Head of caudate nucleus (tissue), 42 donors: ENCODE data around the gene TOR2A.

Experiments used
- DNase-seq, 42 donors: peaks; one replicate each; pipeline versions ENCODE4 v3.0.0 to v3.0.0-alpha.2; 2020 to 2021; ENCODE audit warnings: mixed read lengths in 7 of 42
- intact Hi-C: fragments of 100-400 bp; cut with DNase I; formaldehyde crosslinking; loops from one replicate; pipeline ENCODE4 v1.15.0; 2022

The TOR2A gene

GRCh38 chr9:127751269-127752054 is 16.4 kb upstream of the TOR2A start:
- DNase-seq = no peak
- intact Hi-C loops = no loop called here

GRCh38 chr9:127749090-127749787 is 14.1 kb upstream of the TOR2A start:
- no peak for DNase-seq
- intact Hi-C loops = no loop called here

- DNase-seq = no peak
- intact Hi-C loops = no loop called here
Observed at GRCh38 chr9:127746959-127747569, 12.0 kb upstream of the TOR2A start.

- intact Hi-C loops = no loop called here
- DNase-seq = no peak
Observed at GRCh38 chr9:127744398-127745110, 9.5 kb upstream of the TOR2A start.

GRCh38 chr9:127742435-127743088 is 7.5 kb upstream of the TOR2A start:
- DNase-seq = peak in 25 of 42 donors; percentile 13 to 75 (median 44)

GRCh38 chr9:127741831-127742434 is 6.8 kb upstream of the TOR2A start:
- intact Hi-C loops = no loop called here
- DNase-seq = peak; percentile 57 to 94 (median 86)

More at GRCh38 chr9:127742435-127743088, 7.5 kb upstream of the TOR2A start:
- intact Hi-C loops = no loop called here

- DNase-seq = no peak
- intact Hi-C loops = loop anchor here (5.0 to 10.0 kb wide), 3 partner anchors 135 to 235 kb away; partner anchors contain the start of genes AK1 and ST6GALNAC4
Observed at GRCh38 chr9:127739614-127740330, 4.7 kb upstream of the TOR2A start.

- intact Hi-C loops = loop anchor here (5.0 to 10.0 kb wide), 3 partner anchors 136 to 234 kb away; partner anchors contain the start of genes AK1 and ST6GALNAC4
- DNase-seq = no peak
Observed at GRCh38 chr9:127738666-127739065, 3.6 kb upstream of the TOR2A start.

- intact Hi-C loops = loop anchor here (2.0 to 10.0 kb wide), 4 partner anchors 51 to 231 kb away; partner anchors contain the start of genes AK1, CDK9 and ST6GALNAC4
- no peak for DNase-seq
Observed at GRCh38 chr9:127735530-127736185, 564 bp upstream of the TOR2A start.

GRCh38 chr9:127734247-127734746 is 797 bp downstream of the TOR2A start:
- peak in 18 of 42 donors; percentile 7 to 54 (median 34) for DNase-seq
- intact Hi-C loops = loop anchor here (2.0 to 10.0 kb wide), 4 partner anchors 53 to 229 kb away; partner anchors contain the start of genes AK1 and CDK9

- intact Hi-C loops = loop anchor here (2.0 to 10.0 kb wide), 4 partner anchors 53 to 229 kb away; partner anchors contain the start of genes AK1 and CDK9
- no peak for DNase-seq
Observed at GRCh38 chr9:127733614-127734013, 1.5 kb downstream of the TOR2A start.

GRCh38 chr9:127732444-127732843 is 2.6 kb downstream of the TOR2A start:
- no peak for DNase-seq

GRCh38 chr9:127731938-127732337 is 3.2 kb downstream of the TOR2A start:
- intact Hi-C loops = loop anchor here (5.0 to 10.0 kb wide), 3 partner anchors 140 to 227 kb away; partner anchors contain the start of gene AK1

More at GRCh38 chr9:127732444-127732843, 2.6 kb downstream of the TOR2A start:
- intact Hi-C loops = loop anchor here (5.0 to 10.0 kb wide), 3 partner anchors 140 to 228 kb away; partner anchors contain the start of gene AK1

GRCh38 chr9:127730799-127731410 is 4.2 kb downstream of the TOR2A start:
- no peak for DNase-seq
- intact Hi-C loops = loop anchor here (5.0 to 10.0 kb wide), 3 partner anchors 139 to 226 kb away; partner anchors contain the start of gene AK1

More at GRCh38 chr9:127731938-127732337, 3.2 kb downstream of the TOR2A start:
- DNase-seq = no peak

- no peak for DNase-seq
- intact Hi-C loops = loop anchor here (5.0 to 10.0 kb wide), 3 partner anchors 138 to 225 kb away; partner anchors contain the start of gene AK1
Observed at GRCh38 chr9:127730262-127730661, 4.8 kb downstream of the TOR2A start.
